Natural killer cell treated with Interleukin-12 subunit alpha and Interleukin-12 subunit beta and Interleukin-15 and Interleukin-18, amount 100 ng/mL, for 72 hours (primary cell): ENCODE data around the gene PRCP. TPM values are rescaled to one million over a fixed set of nuclear protein-coding genes. Genes with fewer than 3 reads are reported as not detected.

Experiments
- ATAC-seq, 2 donors: fragments of 150-1000 bp; cut with Tn5 transposase in 1 of 2; sonication (Bioruptor Pico), chemical (Tn5 transposase) in 1 of 2; 2 replicates each; pipeline ENCODE4 v1.10.0; 2021
- DNase-seq: peaks from one replicate; pipeline ENCODE4 v3.0.0; 2022; ENCODE audit warnings: low spot score
- H3K27ac Mint-ChIP-seq, 2 donors: 1 replicate in 1 of 2; 2 replicates in 1 of 2; pipeline ENCODE4 v1.8.0; 2022; ENCODE audit warnings: mixed read lengths in 2 of 2, mild to moderate bottlenecking in 1 of 2, moderate library complexity in 1 of 2
- H3K27me3 Mint-ChIP-seq, 2 donors: 1 replicate in 1 of 2; 2 replicates in 1 of 2; pipeline ENCODE4 v1.8.0; 2022; ENCODE audit warnings: mixed read lengths in 2 of 2
- H3K36me3 Mint-ChIP-seq: one replicate; pipeline ENCODE4 v1.8.0; 2022; ENCODE audit warnings: mixed read lengths
- H3K4me1 Mint-ChIP-seq, 2 donors: 1 replicate in 1 of 2; 2 replicates in 1 of 2; pipeline ENCODE4 v1.8.0; 2022; ENCODE audit warnings: low read depth in 2 of 2, mixed read lengths in 2 of 2, mild to moderate bottlenecking in 1 of 2
- H3K4me3 Mint-ChIP-seq: one replicate; pipeline ENCODE4 v1.8.0; 2022; ENCODE audit warnings: mixed read lengths
- H3K9me3 Mint-ChIP-seq: 2 replicates; pipeline ENCODE4 v1.8.0; 2022; ENCODE audit warnings: mixed read lengths
- total RNA-seq, 2 donors: library from RNA; stranded (reverse); gene quantifications; one replicate each; pipeline ENCODE4 v1.2.3, GENCODE V29; 2022

PRCP gene
- total RNA-seq, 2 donors from 2014 or later, result 16.9 to 21.1 TPM

- ATAC-seq (no peak), DNase-seq (no peak)
- Mint-ChIP-seq H3K4me3 (no peak overlapping the region), H3K27me3 (no peaks in the 10 kb centered on the region), H3K36me3 (peaks cover 5% of the 10 kb centered on the region), H3K9me3 (no peaks in the 10 kb centered on the region), H3K27ac (no peak overlapping the region), H3K4me1 (peaks cover 9 to 12% of the 10 kb centered on the region in 2 donors)
These were observed 26.3 kb downstream of the PRCP start for GRCh38 chr11:82873919-82874333.

- Mint-ChIP-seq H3K4me3 (no peak overlapping the region), H3K4me1 (peaks cover 9 to 13% of the 10 kb centered on the region in 2 donors), H3K27ac (peak overlapping the region in 1 of 2 donors; percentile 1), H3K27me3 (no peaks in the 10 kb centered on the region), H3K36me3 (peaks cover 5% of the 10 kb centered on the region), H3K9me3 (no peaks in the 10 kb centered on the region)
- DNase-seq (no peak), ATAC-seq (no peak)
These were observed 27.7 kb downstream of the PRCP start for GRCh38 chr11:82872377-82873150.

GRCh38 chr11:82871646-82872045 is 28.6 kb downstream of the PRCP start:
- DNase-seq (no peak), ATAC-seq (no peak)
- H3K27me3 Mint-ChIP-seq, result no peaks in the 10 kb centered on the region
- no peak overlapping the region for H3K4me3 Mint-ChIP-seq
- no peak overlapping the region for H3K27ac Mint-ChIP-seq
- H3K36me3 Mint-ChIP-seq, result peaks cover 2% of the 10 kb centered on the region
- H3K9me3 Mint-ChIP-seq, result no peaks in the 10 kb centered on the region
- peaks cover 9 to 16% of the 10 kb centered on the region in 2 donors for H3K4me1 Mint-ChIP-seq

GRCh38 chr11:82869657-82870056 is 30.6 kb downstream of the PRCP start:
- no peaks in the 10 kb centered on the region for H3K36me3 Mint-ChIP-seq
- no peak for DNase-seq
- peaks cover 9 to 13% of the 10 kb centered on the region in 2 donors for H3K4me1 Mint-ChIP-seq
- H3K4me3 Mint-ChIP-seq, result no peak overlapping the region
- H3K27ac Mint-ChIP-seq, result no peak overlapping the region
- H3K27me3 Mint-ChIP-seq, result no peaks in the 10 kb centered on the region
- H3K9me3 Mint-ChIP-seq, result no peaks in the 10 kb centered on the region
- ATAC-seq, result no peak

- no peaks in the 10 kb centered on the region for H3K27me3 Mint-ChIP-seq
- H3K36me3 Mint-ChIP-seq, result no peaks in the 10 kb centered on the region
- DNase-seq (peak; percentile 76), ATAC-seq (peak in 1 of 2 donors; percentile 58)
- no peaks in the 10 kb centered on the region for H3K9me3 Mint-ChIP-seq
- peak overlapping the region in 1 of 2 donors; percentile 80 for H3K27ac Mint-ChIP-seq
- H3K4me3 Mint-ChIP-seq, result no peak overlapping the region
- peaks cover 0 to 8% of the 10 kb centered on the region in 2 donors for H3K4me1 Mint-ChIP-seq
These were observed 32.6 kb downstream of the PRCP start for GRCh38 chr11:82867495-82868082.

- H3K4me3 Mint-ChIP-seq, result no peak overlapping the region
- no peak overlapping the region for H3K27ac Mint-ChIP-seq
- peaks cover 0 to 7% of the 10 kb centered on the region in 2 donors for H3K4me1 Mint-ChIP-seq
- DNase-seq (no peak), ATAC-seq (no peak)
- no peaks in the 10 kb centered on the region for H3K36me3 Mint-ChIP-seq
- H3K27me3 Mint-ChIP-seq, result no peaks in the 10 kb centered on the region
- no peaks in the 10 kb centered on the region for H3K9me3 Mint-ChIP-seq
These were observed 34.4 kb downstream of the PRCP start for GRCh38 chr11:82865841-82866240.

GRCh38 chr11:82864268-82864667 is 36.0 kb downstream of the PRCP start:
- H3K36me3 Mint-ChIP-seq, result no peaks in the 10 kb centered on the region
- H3K27ac Mint-ChIP-seq, result no peak overlapping the region
- H3K4me1 Mint-ChIP-seq, result peaks cover 0 to 7% of the 10 kb centered on the region in 2 donors

GRCh38 chr11:82863209-82863608 is 37.0 kb downstream of the PRCP start:
- H3K4me1 Mint-ChIP-seq, result peaks cover 0 to 7% of the 10 kb centered on the region in 2 donors
- no peaks in the 10 kb centered on the region for H3K9me3 Mint-ChIP-seq
- no peaks in the 10 kb centered on the region for H3K36me3 Mint-ChIP-seq
- no peaks in the 10 kb centered on the region for H3K27me3 Mint-ChIP-seq
- no peak overlapping the region for H3K27ac Mint-ChIP-seq
- DNase-seq (no peak), ATAC-seq (no peak)
- H3K4me3 Mint-ChIP-seq, result no peak overlapping the region

More at GRCh38 chr11:82864268-82864667, 36.0 kb downstream of the PRCP start:
- no peaks in the 10 kb centered on the region for H3K9me3 Mint-ChIP-seq
- DNase-seq, result no peak
- no peak for ATAC-seq
- no peak overlapping the region for H3K4me3 Mint-ChIP-seq
- no peaks in the 10 kb centered on the region for H3K27me3 Mint-ChIP-seq

- Mint-ChIP-seq H3K36me3 (no peaks in the 10 kb centered on the region), H3K27ac (no peak overlapping the region), H3K4me1 (peaks cover 0 to 3% of the 10 kb centered on the region in 2 donors), H3K27me3 (no peaks in the 10 kb centered on the region), H3K9me3 (no peaks in the 10 kb centered on the region), H3K4me3 (no peak overlapping the region)
- no peak for DNase-seq
- ATAC-seq, result no peak
These were observed 37.9 kb downstream of the PRCP start for GRCh38 chr11:82862379-82862778.

GRCh38 chr11:82859750-82860149 is 40.5 kb downstream of the PRCP start:
- ATAC-seq, result no peak
- Mint-ChIP-seq H3K36me3 (no peaks in the 10 kb centered on the region), H3K4me1 (peaks cover 0 to 2% of the 10 kb centered on the region in 2 donors), H3K9me3 (no peaks in the 10 kb centered on the region), H3K27me3 (no peaks in the 10 kb centered on the region), H3K4me3 (no peak overlapping the region), H3K27ac (no peak overlapping the region)
- DNase-seq, result no peak

GRCh38 chr11:82858556-82859091 is 41.6 kb downstream of the PRCP start:
- Mint-ChIP-seq H3K9me3 (no peaks in the 10 kb centered on the region), H3K36me3 (no peaks in the 10 kb centered on the region), H3K27ac (peak overlapping the region in 1 of 2 donors; percentile 7), H3K4me3 (no peak overlapping the region), H3K27me3 (no peaks in the 10 kb centered on the region), H3K4me1 (peaks cover 7% of the 10 kb centered on the region in 2 donors)
- DNase-seq (no peak), ATAC-seq (no peak)

- Mint-ChIP-seq H3K4me3 (no peak overlapping the region), H3K36me3 (no peaks in the 10 kb centered on the region), H3K4me1 (peaks cover 7% of the 10 kb centered on the region in 2 donors), H3K9me3 (no peaks in the 10 kb centered on the region), H3K27me3 (no peaks in the 10 kb centered on the region), H3K27ac (peak overlapping the region in 1 of 2 donors; percentile 7)
- ATAC-seq, result no peak
- no peak for DNase-seq
These were observed 42.1 kb downstream of the PRCP start for GRCh38 chr11:82858133-82858532.

- no peak overlapping the region for H3K27ac Mint-ChIP-seq
- ATAC-seq (no peak), DNase-seq (no peak)
- no peaks in the 10 kb centered on the region for H3K9me3 Mint-ChIP-seq
- no peak overlapping the region for H3K4me3 Mint-ChIP-seq
- no peaks in the 10 kb centered on the region for H3K27me3 Mint-ChIP-seq
- no peaks in the 10 kb centered on the region for H3K36me3 Mint-ChIP-seq
- peaks cover 7% of the 10 kb centered on the region in 2 donors for H3K4me1 Mint-ChIP-seq
These were observed 43.1 kb downstream of the PRCP start for GRCh38 chr11:82857145-82857544.

- Mint-ChIP-seq H3K9me3 (no peaks in the 10 kb centered on the region), H3K4me1 (peaks cover 7% of the 10 kb centered on the region in 2 donors)
- no peak for ATAC-seq
These were observed 44.6 kb downstream of the PRCP start for GRCh38 chr11:82855616-82856015.

More at GRCh38 chr11:82855616-82856015, 44.6 kb downstream of the PRCP start:
- no peaks in the 10 kb centered on the region for H3K27me3 Mint-ChIP-seq
- no peak overlapping the region for H3K27ac Mint-ChIP-seq
- H3K36me3 Mint-ChIP-seq, result no peaks in the 10 kb centered on the region
- H3K4me3 Mint-ChIP-seq, result no peak overlapping the region
- no peak for DNase-seq
